PC-3 (cell line): ENCODE measurements around the gene PNMA6E.

ENCODE experiments used
- CTCF ChIP-seq: fragments of 300-600 bp; sonication (generic); conservative IDR thresholded peaks from 2 replicates; pipeline ENCODE4 v1.5.1; 2017; ENCODE audit warnings: antibody characterized with exemption, low read depth, mild to moderate bottlenecking, low read length
- EZH2phosphoT487 ChIP-seq: fragments of 300-600 bp; sonication (generic); IDR thresholded peaks from 2 replicates; pipeline ENCODE4 v1.6.1; 2018; ENCODE audit warnings: mild to moderate bottlenecking, antibody characterized with exemption, low read length, borderline replicate concordance

DNA sequence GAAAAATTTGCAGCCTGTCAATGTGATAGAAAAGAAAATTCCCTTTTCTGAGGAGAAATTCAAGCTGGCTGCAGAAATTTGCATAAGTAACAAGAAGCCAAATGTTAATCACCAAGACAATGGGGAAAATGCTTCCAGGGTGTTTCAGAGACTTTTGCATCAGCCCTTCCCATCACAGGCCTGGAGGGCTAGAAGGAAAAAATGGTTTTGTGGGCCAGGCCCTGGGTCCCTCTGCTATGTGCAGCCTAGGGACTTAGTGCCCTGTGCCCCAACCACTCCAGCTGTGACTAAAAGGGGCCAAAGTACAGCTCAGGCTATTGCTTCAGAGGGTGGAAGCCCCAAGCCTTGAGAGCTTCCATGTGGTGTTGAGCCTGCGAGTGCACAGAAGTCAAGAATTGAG, 43.3 kb downstream of the PNMA6E start:
- TF ChIP-seq CTCF (no peak), EZH2phosphoT487 (no peak)
